Naive thymus-derived CD8-positive, alpha-beta T cell (primary cell): ENCODE results near the gene CDH24. TPM values are rescaled to one million over a fixed set of nuclear protein-coding genes. Genes with fewer than 3 reads are reported as not detected.
A peak's percentile ranks its signal among the peaks of the same experiment; 100 is the strongest.

ENCODE experiments used
- ATAC-seq, 2 donors: fragments of 150-1000 bp; cut with Tn5 transposase in 1 of 2; sonication (Bioruptor Pico), chemical (Tn5 transposase) in 1 of 2; 1 replicate in 1 of 2; 2 replicates in 1 of 2; pipeline ENCODE4 v1.10.0; 2021; ENCODE audit warnings: mild to moderate bottlenecking in 2 of 2, moderate library complexity in 2 of 2
- POLR2A ChIA-PET: fragments of 350-600 bp; sonication (Branson Sonifier 250); formaldehyde crosslinking; loops from one replicate; lab custom pipeline; 2021; ENCODE audit warnings: antibody characterized with exemption; lab: Charles Lee
- DNase-seq, 10 donors: peaks; one replicate each; pipeline versions ENCODE4 v3.0.0 to v3.0.0-alpha.2; 2020 to 2022
- H3K27ac Mint-ChIP-seq, 10 donors: one replicate each; pipeline ENCODE4 v1.8.0; 2020 to 2022; ENCODE audit warnings: mild to moderate bottlenecking in 10 of 10, mixed read lengths in 10 of 10, moderate library complexity in 4 of 10, inconsistent platforms in 1 of 10
- H3K27me3 Mint-ChIP-seq, 5 donors: one replicate each; pipeline ENCODE4 v1.8.0; 2021 to 2022; ENCODE audit warnings: mixed read lengths in 5 of 5
- H3K36me3 Mint-ChIP-seq, 3 donors: one replicate each; pipeline ENCODE4 v1.8.0; 2020 to 2022; ENCODE audit warnings: mixed read lengths in 3 of 3, mild to moderate bottlenecking in 2 of 3, inconsistent platforms in 1 of 3
- H3K4me1 Mint-ChIP-seq, 4 donors: one replicate each; pipeline ENCODE4 v1.8.0; 2021 to 2022; ENCODE audit warnings: mixed read lengths in 4 of 4
- H3K4me3 Mint-ChIP-seq, 10 donors: one replicate each; pipeline ENCODE4 v1.8.0; 2020 to 2022; ENCODE audit warnings: mild to moderate bottlenecking in 10 of 10, mixed read lengths in 10 of 10, moderate library complexity in 6 of 10, inconsistent platforms in 1 of 10
- H3K9me3 Mint-ChIP-seq, 9 donors: one replicate each; pipeline ENCODE4 v1.8.0; 2020 to 2022; ENCODE audit warnings: mixed read lengths in 9 of 9, mild to moderate bottlenecking in 3 of 9, inconsistent platforms in 1 of 9, moderate library complexity in 1 of 9
- polyA plus RNA-seq, 3 donors: library from polyadenylated mRNA; unstranded; fragments of 300-500 nt; fragmentation: Illumina TruSeq; gene quantifications; one replicate each; pipeline ENCODE4 v1.2.3, GENCODE V29; 2021
- total RNA-seq, 8 experiments: library from RNA in 2 of 8; stranded (reverse) in 2 of 8; gene quantifications; one replicate each; pipeline ENCODE4 v1.2.3 and lab custom pipeline; 2021 to 2026

Gene CDH24
- total RNA-seq (1 to 10 TPM in 1 of 2 experiments, under 1 TPM in 1; 0.96 to 1.2 TPM), polyA plus RNA-seq (under 1 TPM; 0.06 to 0.31 (median 0.09) TPM), total RNA-seq (lab: John Stamatoyannopoulos, UW) (0.74 to 4.1 (median 2.2) reads per million in 6 experiments)

GRCh38 chr14:23056956-23057756 lies at the start of gene CDH24:
Gene CDH24 (minus strand): TSS chr14:23057520. CDS start chr14:23055733, 1,787 bp downstream.
- ATAC-seq (peak; percentile 67 to 84), DNase-seq (peak; percentile 48 to 83 (median 60))
- Mint-ChIP-seq H3K36me3 (peaks cover 0 to 41% (median 11%) of the 10 kb centered on the region in 3 donors), H3K27ac (peak within 1 kb of the TSS in 9 of 10 donors; percentile 46 to 91 (median 69)), H3K9me3 (no peaks in the 10 kb centered on the region), H3K27me3 (no peaks in the 10 kb centered on the region), H3K4me3 (peak within 1 kb of the TSS; percentile 79 to 96 (median 90)), H3K4me1 (peaks cover 15 to 21% (median 20%) of the 10 kb centered on the region in 4 donors)
- POLR2A ChIA-PET, result interaction anchor here (0.6 to 4.2 kb wide), 14 partner anchors 11 to 264 kb away, joined by 3 to 44 read pairs (median 6); partner anchors contain the start of genes AJUBA, PABPN1 and PRMT5

GRCh38 chr14:23106747-23107045 lies 49.4 kb upstream of the CDH24 start:
- H3K9me3 Mint-ChIP-seq, result no peaks in the 10 kb centered on the region
- H3K4me1 Mint-ChIP-seq, result peaks cover 0 to 2% (median 0%) of the 10 kb centered on the region in 4 donors
- POLR2A ChIA-PET, result no interaction called here
- ATAC-seq (no peak), DNase-seq (no peak)
- no peaks in the 10 kb centered on the region for H3K27me3 Mint-ChIP-seq
- H3K4me3 Mint-ChIP-seq, result no peak overlapping the region
- peak overlapping the region in 1 of 10 donors; percentile 20 for H3K27ac Mint-ChIP-seq
- no peaks in the 10 kb centered on the region for H3K36me3 Mint-ChIP-seq

GRCh38 chr14:23105348-23105824 lies 48.1 kb upstream of the CDH24 start:
- no peak for ATAC-seq
- POLR2A ChIA-PET, result interaction anchor here (0.7 kb wide), 2 partner anchors 10 to 28 kb away, joined by 3 read pairs; partner anchors contain the start of genes ACIN1 and C14orf119
- Mint-ChIP-seq H3K4me1 (peaks cover under 1 to 5% (median 3%) of the 10 kb centered on the region in 4 donors), H3K9me3 (no peaks in the 10 kb centered on the region), H3K36me3 (no peaks in the 10 kb centered on the region), H3K27ac (no peak overlapping the region), H3K27me3 (no peaks in the 10 kb centered on the region), H3K4me3 (no peak overlapping the region)
- no peak for DNase-seq

GRCh38 chr14:23104591-23105347 lies 47.4 kb upstream of the CDH24 start, which contains the start of gene CIROP:
Gene CIROP (minus strand): TSS chr14:23104989. CDS start chr14:23104920, 69 bp downstream.
- Mint-ChIP-seq H3K27me3 (no peaks in the 10 kb centered on the region), H3K27ac (peak within 1 kb of the TSS in 3 of 10 donors; percentile 16 to 68 (median 62)), H3K4me3 (no peak within 1 kb of the TSS), H3K9me3 (no peaks in the 10 kb centered on the region), H3K4me1 (peaks cover 2 to 8% (median 4%) of the 10 kb centered on the region in 4 donors), H3K36me3 (peaks cover 0 to 3% (median 0%) of the 10 kb centered on the region in 3 donors)
- POLR2A ChIA-PET, result no interaction called here
- DNase-seq (no peak), ATAC-seq (no peak)

GRCh38 chr14:23104070-23104590 lies 46.8 kb upstream of the CDH24 start:
- Mint-ChIP-seq H3K27ac (peak overlapping the region in 2 of 10 donors; percentile 12 to 62), H3K4me3 (no peak overlapping the region), H3K9me3 (no peaks in the 10 kb centered on the region), H3K36me3 (peaks cover 0 to 9% (median 0%) of the 10 kb centered on the region in 3 donors), H3K4me1 (peaks cover 4 to 15% (median 9%) of the 10 kb centered on the region in 4 donors), H3K27me3 (no peaks in the 10 kb centered on the region)
- ATAC-seq (no peak), DNase-seq (no peak)
- POLR2A ChIA-PET, result interaction anchor here (0.5 kb wide), 1 partner anchor 370 kb away, joined by 5 read pairs; no protein-coding TSS in a partner anchor

- peaks cover 0 to 15% (median 0%) of the 10 kb centered on the region in 3 donors for H3K36me3 Mint-ChIP-seq
- ATAC-seq (no peak), DNase-seq (no peak)
- H3K9me3 Mint-ChIP-seq, result no peaks in the 10 kb centered on the region
- no peak overlapping the region for H3K4me3 Mint-ChIP-seq
- POLR2A ChIA-PET, result interaction anchor here (0.5 kb wide), 1 partner anchor 371 kb away, joined by 5 read pairs; no protein-coding TSS in a partner anchor
- peaks cover 9 to 17% (median 11%) of the 10 kb centered on the region in 4 donors for H3K4me1 Mint-ChIP-seq
- no peaks in the 10 kb centered on the region for H3K27me3 Mint-ChIP-seq
- peak overlapping the region in 2 of 10 donors; percentile 47 to 62 for H3K27ac Mint-ChIP-seq
Measured at GRCh38 chr14:23103581-23103980, 46.3 kb upstream of the CDH24 start.

GRCh38 chr14:23102801-23103200 lies 45.5 kb upstream of the CDH24 start:
- H3K9me3 Mint-ChIP-seq, result no peaks in the 10 kb centered on the region
- H3K27me3 Mint-ChIP-seq, result no peaks in the 10 kb centered on the region
- no peak overlapping the region for H3K27ac Mint-ChIP-seq
- POLR2A ChIA-PET, result interaction anchor here (0.8 kb wide), 1 partner anchor 8 kb away, joined by 3 read pairs; the partner anchor contains the start of gene ACIN1
- ATAC-seq, result no peak
- DNase-seq, result no peak
- no peak overlapping the region for H3K4me3 Mint-ChIP-seq
- peaks cover 0 to 23% (median 1%) of the 10 kb centered on the region in 3 donors for H3K36me3 Mint-ChIP-seq
- H3K4me1 Mint-ChIP-seq, result peaks cover 12 to 18% (median 17%) of the 10 kb centered on the region in 4 donors

- ATAC-seq (no peak), DNase-seq (no peak)
- Mint-ChIP-seq H3K9me3 (no peaks in the 10 kb centered on the region), H3K4me3 (no peak overlapping the region), H3K4me1 (peaks cover 13 to 25% (median 24%) of the 10 kb centered on the region in 4 donors), H3K27me3 (no peaks in the 10 kb centered on the region), H3K27ac (peak overlapping the region in 2 of 10 donors; percentile 15 to 29), H3K36me3 (peaks cover 4 to 30% (median 8%) of the 10 kb centered on the region in 3 donors)
- POLR2A ChIA-PET, result interaction anchor here (0.8 kb wide), 2 partner anchors 8 to 26 kb away, joined by 3 read pairs; partner anchors contain the start of gene ACIN1
Measured at GRCh38 chr14:23101986-23102625, 44.8 kb upstream of the CDH24 start.

- POLR2A ChIA-PET, result interaction anchor here (0.8 kb wide), 1 partner anchor 25 kb away, joined by 3 read pairs; no protein-coding TSS in a partner anchor
- peaks cover 20 to 33% (median 31%) of the 10 kb centered on the region in 4 donors for H3K4me1 Mint-ChIP-seq
- H3K36me3 Mint-ChIP-seq, result peaks cover 4 to 31% (median 8%) of the 10 kb centered on the region in 3 donors
- H3K27me3 Mint-ChIP-seq, result no peaks in the 10 kb centered on the region
- no peak for ATAC-seq
- no peak for DNase-seq
- no peak overlapping the region for H3K4me3 Mint-ChIP-seq
- peak overlapping the region in 2 of 10 donors; percentile 19 to 29 for H3K27ac Mint-ChIP-seq
- no peaks in the 10 kb centered on the region for H3K9me3 Mint-ChIP-seq
Measured at GRCh38 chr14:23101213-23101970, 44.1 kb upstream of the CDH24 start.

GRCh38 chr14:23099212-23099861 lies 42.0 kb upstream of the CDH24 start:
- DNase-seq, result no peak
- Mint-ChIP-seq H3K9me3 (no peaks in the 10 kb centered on the region), H3K36me3 (peaks cover 4 to 31% (median 8%) of the 10 kb centered on the region in 3 donors), H3K4me1 (peaks cover 20 to 35% (median 33%) of the 10 kb centered on the region in 4 donors), H3K4me3 (peak overlapping the region in 1 of 10 donors; percentile 34), H3K27me3 (no peaks in the 10 kb centered on the region), H3K27ac (peak overlapping the region in 4 of 10 donors; percentile 18 to 89 (median 72))
- no peak for ATAC-seq
- POLR2A ChIA-PET, result interaction anchor here (0.7 to 1.6 kb wide), 2 partner anchors 21 to 56 kb away, joined by 5 to 7 read pairs; no protein-coding TSS in a partner anchor
